Activated CD4-positive, alpha-beta T cell treated with anti-CD3 and anti-CD28 coated beads, Interleukin-2, amount 50 U/mL, for 16 hours (primary cell): ENCODE results near the gene LPGAT1.
"Not testable (repeated sequence)": the region's sequence is repeated elsewhere in the genome, so short reads cannot be mapped to it uniquely, and the experiment has no call there.

Experiments used
- DNase-seq: peaks from one replicate; pipeline ENCODE4 v3.0.0-alpha.2; 2020

Gene LPGAT1

DNA sequence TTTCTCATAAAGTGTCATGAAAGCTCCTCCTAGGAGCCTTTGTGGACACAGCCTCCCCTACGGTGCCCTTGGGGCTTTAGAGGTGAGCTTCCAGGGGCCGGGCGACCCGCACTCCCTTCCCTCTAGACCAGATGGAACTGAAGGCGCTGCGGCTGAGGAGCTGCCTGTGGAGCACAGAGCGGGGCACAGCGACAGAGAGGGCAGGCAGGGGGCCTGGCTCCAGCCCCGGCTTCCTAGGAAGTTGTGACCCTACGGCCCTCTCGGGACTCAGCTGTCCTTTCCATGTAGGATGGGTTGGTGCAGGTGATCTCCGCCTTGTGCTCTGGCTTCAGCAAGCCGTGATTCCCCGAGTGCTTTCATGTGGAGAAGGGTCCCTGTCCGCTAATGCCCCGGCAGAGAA lies 131.5 kb downstream of the LPGAT1 start:
- DNase-seq: no peak

DNA sequence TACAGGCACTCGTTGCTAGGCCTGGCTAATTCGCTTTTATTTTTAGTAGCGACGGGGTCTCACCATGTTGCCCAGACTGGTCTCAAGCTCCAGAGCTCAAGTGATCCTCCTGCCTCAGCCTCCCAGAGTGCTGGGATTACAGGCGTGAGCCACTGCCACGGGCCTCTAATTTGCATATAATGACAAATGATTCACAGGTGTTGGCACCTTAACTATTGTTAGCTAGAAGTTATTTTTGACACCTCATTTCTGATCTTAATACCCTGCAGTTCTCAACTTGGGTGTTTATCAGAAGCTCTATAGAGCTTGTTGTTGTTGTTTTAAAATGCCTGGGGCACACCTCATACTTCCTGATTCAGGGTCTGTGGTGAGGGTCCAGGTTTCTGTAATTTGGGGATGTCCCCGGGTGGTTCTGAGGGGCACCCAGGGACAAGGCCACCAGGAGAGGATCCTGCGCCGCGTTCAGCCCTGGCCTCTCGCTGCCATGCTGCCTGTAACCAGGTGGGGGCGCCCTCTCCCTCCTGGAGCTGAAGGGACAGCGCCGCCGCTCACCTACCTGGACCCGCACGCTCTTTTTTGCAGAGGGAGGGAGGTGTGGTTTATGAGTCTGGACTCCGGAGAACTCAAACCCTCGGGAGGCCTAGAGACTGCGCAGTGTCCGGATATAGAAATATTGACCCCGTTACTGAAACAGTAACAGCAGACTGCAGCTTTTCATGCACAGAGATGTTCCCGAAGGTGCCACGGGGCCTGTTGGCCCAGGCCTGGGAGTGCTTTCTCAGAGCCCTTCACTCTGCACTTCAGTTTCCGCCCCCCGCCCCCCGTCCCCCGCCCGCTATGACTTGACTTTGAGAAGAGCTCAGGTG lies 132.2 kb downstream of the LPGAT1 start:
- DNase-seq: peak; percentile 78

GRCh38 chr1:211697356-211697755 lies 133.2 kb downstream of the LPGAT1 start:
- DNase-seq: no peak

- peak; percentile 4 for DNase-seq
Measured at GRCh38 chr1:211695135-211695816, 135.3 kb downstream of the LPGAT1 start.

GRCh38 chr1:211693911-211694310 lies 136.7 kb downstream of the LPGAT1 start:
- not testable (repeated sequence) for DNase-seq
